ENCODE results near the gene SH3RF3. TPM values are rescaled to one million over a fixed set of nuclear protein-coding genes. Genes with fewer than 3 reads are reported as not detected.

Gene SH3RF3
- polyA plus RNA-seq, 1 of the 3 experiments (the other 2 are of a cell fraction): 1.9 TPM

DNA sequence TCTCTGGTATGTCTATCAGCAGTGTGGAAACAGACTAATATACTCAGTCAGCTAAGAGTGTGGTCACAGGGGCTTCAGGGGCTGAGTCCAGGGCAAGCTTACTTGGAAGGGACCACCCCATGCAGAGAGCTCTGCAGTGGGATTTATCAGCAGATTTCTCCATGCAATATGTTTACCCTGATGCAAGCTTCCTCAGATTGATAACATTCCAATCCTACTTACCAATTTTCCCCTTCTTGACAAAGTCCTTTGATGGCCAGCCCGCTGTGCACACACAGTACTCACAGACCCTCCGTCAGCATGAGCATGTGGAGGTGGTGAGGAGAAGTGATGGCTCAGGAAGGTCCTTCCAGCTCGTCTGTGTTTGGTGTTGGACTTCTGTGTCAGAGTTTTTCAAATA, 51.8 kb downstream of the SH3RF3 start:
- Histone ChIP-seq H3K27ac (ENCODE audit: low read depth in 2 of 2, low read length in 1 of 2) (no peak overlapping the region), H3K4me2 (no peak overlapping the region), H3K9me2 (no peaks in the 10 kb centered on the region), H3F3A (replicated peaks; ENCODE audit: insufficient read depth) (peaks cover 4% of the 10 kb centered on the region), H3K9ac (no peak overlapping the region), H3K4me1 (ENCODE audit: control insufficient read depth in 1 of 2, insufficient read depth in 2 of 2, low read depth in 1 of 2, low read length in 1 of 2) (peaks cover 0 to 35% of the 10 kb centered on the region in 2 experiments; a peak in 2 of 4 replicates), H3K79me2 (ENCODE audit: insufficient read depth) (peaks cover 43% of the 10 kb centered on the region; the same call in 1 of the 2 replicates), H3K27me3 (ENCODE audit: insufficient read depth) (no peaks in the 10 kb centered on the region), H3K36me3 (replicated peaks in 1 of 2; ENCODE audit: control insufficient read depth in 1 of 2, insufficient read depth in 2 of 2, low read length in 1 of 2) (no peaks in the 10 kb centered on the region), H3K9me3 (no peaks in the 10 kb centered on the region), H4K20me1 (ENCODE audit: insufficient read depth) (peaks cover 5% of the 10 kb centered on the region; the same call in 1 of the 2 replicates), H3K4me3 (ENCODE audit: low read depth in 2 of 2, low read length in 1 of 2) (no peak overlapping the region), H2AFZ (ENCODE audit: low read depth) (no peak overlapping the region)
- ChIA-PET POLR2A (no interaction called here), CTCF (no interaction called here)
- TF ChIP-seq CHD2 (IDR thresholded peaks at IDR 0.05; ENCODE audit: low read length, partially characterized antibody): no peak
- TF ChIP-seq FOXJ3 (CRISPR knock-in tag; IDR thresholded peaks at IDR 0.05): no peak
- TF ChIP-seq, protein P1, sequence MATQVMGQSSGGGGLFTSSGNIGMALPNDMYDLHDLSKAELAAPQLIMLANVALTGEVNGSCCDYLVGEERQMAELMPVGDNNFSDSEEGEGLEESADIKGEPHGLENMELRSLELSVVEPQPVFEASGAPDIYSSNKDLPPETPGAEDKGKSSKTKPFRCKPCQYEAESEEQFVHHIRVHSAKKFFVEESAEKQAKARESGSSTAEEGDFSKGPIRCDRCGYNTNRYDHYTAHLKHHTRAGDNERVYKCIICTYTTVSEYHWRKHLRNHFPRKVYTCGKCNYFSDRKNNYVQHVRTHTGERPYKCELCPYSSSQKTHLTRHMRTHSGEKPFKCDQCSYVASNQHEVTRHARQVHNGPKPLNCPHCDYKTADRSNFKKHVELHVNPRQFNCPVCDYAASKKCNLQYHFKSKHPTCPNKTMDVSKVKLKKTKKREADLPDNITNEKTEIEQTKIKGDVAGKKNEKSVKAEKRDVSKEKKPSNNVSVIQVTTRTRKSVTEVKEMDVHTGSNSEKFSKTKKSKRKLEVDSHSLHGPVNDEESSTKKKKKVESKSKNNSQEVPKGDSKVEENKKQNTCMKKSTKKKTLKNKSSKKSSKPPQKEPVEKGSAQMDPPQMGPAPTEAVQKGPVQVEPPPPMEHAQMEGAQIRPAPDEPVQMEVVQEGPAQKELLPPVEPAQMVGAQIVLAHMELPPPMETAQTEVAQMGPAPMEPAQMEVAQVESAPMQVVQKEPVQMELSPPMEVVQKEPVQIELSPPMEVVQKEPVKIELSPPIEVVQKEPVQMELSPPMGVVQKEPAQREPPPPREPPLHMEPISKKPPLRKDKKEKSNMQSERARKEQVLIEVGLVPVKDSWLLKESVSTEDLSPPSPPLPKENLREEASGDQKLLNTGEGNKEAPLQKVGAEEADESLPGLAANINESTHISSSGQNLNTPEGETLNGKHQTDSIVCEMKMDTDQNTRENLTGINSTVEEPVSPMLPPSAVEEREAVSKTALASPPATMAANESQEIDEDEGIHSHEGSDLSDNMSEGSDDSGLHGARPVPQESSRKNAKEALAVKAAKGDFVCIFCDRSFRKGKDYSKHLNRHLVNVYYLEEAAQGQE (IDR thresholded peaks at IDR 0.05; ENCODE audit: low read depth, low read length): no peak
- TF ChIP-seq TEAD4 (IDR thresholded peaks at IDR 0.05; ENCODE audit: borderline replicate concordance, insufficient read depth): no peak
- TF ChIP-seq, protein P2, sequence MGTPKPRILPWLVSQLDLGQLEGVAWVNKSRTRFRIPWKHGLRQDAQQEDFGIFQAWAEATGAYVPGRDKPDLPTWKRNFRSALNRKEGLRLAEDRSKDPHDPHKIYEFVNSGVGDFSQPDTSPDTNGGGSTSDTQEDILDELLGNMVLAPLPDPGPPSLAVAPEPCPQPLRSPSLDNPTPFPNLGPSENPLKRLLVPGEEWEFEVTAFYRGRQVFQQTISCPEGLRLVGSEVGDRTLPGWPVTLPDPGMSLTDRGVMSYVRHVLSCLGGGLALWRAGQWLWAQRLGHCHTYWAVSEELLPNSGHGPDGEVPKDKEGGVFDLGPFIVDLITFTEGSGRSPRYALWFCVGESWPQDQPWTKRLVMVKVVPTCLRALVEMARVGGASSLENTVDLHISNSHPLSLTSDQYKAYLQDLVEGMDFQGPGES (IDR thresholded peaks at IDR 0.05; ENCODE audit: low read depth, low read length): no peak
- TF ChIP-seq POLR2AphosphoS5 (IDR thresholded peaks at IDR 0.05; ENCODE audit: low read depth, low read length): no peak
- TF ChIP-seq, protein P3, sequence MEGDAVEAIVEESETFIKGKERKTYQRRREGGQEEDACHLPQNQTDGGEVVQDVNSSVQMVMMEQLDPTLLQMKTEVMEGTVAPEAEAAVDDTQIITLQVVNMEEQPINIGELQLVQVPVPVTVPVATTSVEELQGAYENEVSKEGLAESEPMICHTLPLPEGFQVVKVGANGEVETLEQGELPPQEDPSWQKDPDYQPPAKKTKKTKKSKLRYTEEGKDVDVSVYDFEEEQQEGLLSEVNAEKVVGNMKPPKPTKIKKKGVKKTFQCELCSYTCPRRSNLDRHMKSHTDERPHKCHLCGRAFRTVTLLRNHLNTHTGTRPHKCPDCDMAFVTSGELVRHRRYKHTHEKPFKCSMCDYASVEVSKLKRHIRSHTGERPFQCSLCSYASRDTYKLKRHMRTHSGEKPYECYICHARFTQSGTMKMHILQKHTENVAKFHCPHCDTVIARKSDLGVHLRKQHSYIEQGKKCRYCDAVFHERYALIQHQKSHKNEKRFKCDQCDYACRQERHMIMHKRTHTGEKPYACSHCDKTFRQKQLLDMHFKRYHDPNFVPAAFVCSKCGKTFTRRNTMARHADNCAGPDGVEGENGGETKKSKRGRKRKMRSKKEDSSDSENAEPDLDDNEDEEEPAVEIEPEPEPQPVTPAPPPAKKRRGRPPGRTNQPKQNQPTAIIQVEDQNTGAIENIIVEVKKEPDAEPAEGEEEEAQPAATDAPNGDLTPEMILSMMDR (IDR thresholded peaks at IDR 0.05): no peak
- no peak for TF ChIP-seq TCF12 (IDR thresholded peaks at IDR 0.05)
- TF ChIP-seq, protein P4, sequence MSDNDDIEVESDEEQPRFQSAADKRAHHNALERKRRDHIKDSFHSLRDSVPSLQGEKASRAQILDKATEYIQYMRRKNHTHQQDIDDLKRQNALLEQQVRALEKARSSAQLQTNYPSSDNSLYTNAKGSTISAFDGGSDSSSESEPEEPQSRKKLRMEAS (IDR thresholded peaks at IDR 0.05; ENCODE audit: low read depth): no peak
- no peak for TF ChIP-seq GATA2 (CRISPR knock-in tag; IDR thresholded peaks at IDR 0.05)
- TF ChIP-seq, protein P5, sequence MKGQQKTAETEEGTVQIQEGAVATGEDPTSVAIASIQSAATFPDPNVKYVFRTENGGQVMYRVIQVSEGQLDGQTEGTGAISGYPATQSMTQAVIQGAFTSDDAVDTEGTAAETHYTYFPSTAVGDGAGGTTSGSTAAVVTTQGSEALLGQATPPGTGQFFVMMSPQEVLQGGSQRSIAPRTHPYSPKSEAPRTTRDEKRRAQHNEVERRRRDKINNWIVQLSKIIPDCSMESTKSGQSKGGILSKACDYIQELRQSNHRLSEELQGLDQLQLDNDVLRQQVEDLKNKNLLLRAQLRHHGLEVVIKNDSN (IDR thresholded peaks at IDR 0.05; ENCODE audit: borderline replicate concordance, low read depth): no peak
- no peak for TF ChIP-seq MXI1 (IDR thresholded peaks at IDR 0.05; ENCODE audit: low read depth, low read length)
- TF ChIP-seq YY1 (IDR thresholded peaks at IDR 0.05; ENCODE audit: low read depth): no peak
- no peak for TF ChIP-seq MEF2A (IDR thresholded peaks at IDR 0.05; ENCODE audit: borderline replicate concordance, low read depth)
- TF ChIP-seq GABPA (IDR thresholded peaks at IDR 0.05; ENCODE audit: low read depth): no peak
- TF ChIP-seq RAD21 (IDR thresholded peaks at IDR 0.05; ENCODE audit: low read length): no peak
- no peak for TF ChIP-seq ELF1 (IDR thresholded peaks at IDR 0.05)
- TF ChIP-seq SIN3A (IDR thresholded peaks at IDR 0.05; ENCODE audit: borderline replicate concordance, low read depth, low read length): no peak
- 70% methylated on average over 3 of the region's 3 CpGs for WGBS (ENCODE audit: low lambda C conversion rate)
- DNase-seq: no peak

Data from SK-N-SH (cell line).